ENCODE measurements around the gene SLC16A8.

SLC16A8 gene, protein sequence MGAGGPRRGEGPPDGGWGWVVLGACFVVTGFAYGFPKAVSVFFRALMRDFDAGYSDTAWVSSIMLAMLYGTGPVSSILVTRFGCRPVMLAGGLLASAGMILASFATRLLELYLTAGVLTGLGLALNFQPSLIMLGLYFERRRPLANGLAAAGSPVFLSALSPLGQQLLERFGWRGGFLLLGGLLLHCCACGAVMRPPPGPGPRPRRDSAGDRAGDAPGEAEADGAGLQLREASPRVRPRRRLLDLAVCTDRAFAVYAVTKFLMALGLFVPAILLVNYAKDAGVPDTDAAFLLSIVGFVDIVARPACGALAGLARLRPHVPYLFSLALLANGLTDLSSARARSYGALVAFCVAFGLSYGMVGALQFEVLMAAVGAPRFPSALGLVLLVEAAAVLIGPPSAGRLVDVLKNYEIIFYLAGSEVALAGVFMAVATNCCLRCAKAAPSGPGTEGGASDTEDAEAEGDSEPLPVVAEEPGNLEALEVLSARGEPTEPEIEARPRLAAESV

DNA sequence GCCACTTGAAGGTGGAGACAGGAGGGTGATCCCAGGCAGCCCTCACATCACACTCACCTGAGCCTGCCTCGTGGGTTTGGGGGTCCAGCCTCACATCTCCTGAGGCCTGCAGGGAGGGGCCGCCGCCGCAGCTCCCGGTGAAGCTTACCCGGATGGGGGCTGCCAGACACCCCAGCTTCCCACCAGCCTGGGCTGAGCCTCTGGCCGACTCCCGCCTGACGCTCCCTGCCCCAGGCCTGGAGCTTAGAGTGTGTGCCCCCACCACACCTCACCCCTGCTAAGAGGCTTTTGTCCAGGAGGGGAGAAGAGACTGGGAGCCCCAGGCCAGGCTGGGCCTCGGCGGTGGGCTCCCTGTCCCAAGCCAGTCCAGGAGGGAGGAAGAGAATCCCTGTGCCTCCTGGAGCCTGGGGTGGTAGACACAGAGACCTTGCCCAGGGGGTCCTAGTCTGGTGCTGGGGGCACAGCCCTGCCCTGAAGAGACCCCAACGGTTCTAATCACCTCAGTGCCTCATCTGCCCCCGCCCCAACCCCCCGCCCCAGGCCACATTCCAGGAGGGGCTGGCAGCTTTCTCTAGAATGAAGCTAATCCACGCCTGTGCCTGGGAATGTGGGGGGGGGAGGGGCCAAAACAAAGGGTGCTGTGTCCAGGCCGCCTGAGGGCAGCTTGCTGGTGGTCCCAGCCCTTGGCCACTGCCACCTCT, at the start of gene SLC16A8:
Gene SLC16A8, minus strand, starts transcription at position 254 of the 701 bp plus-strand sequence. CDS start 1,311 bp downstream, outside the sequence.
- Histone ChIP-seq H3K9ac (ENCODE audit: low read depth, low read length) (no peak within 1 kb of the TSS), H3K4me1 (ENCODE audit: control insufficient read depth, insufficient read depth, low read length) (peaks cover 3% of the 10 kb centered on the region), H3K27me3 (ENCODE audit: control insufficient read depth, insufficient read depth, low read length) (peaks cover 13% of the 10 kb centered on the region), H3K9me3 (ENCODE audit: control insufficient read depth, insufficient read depth, low read length) (no peaks in the 10 kb centered on the region), H3K4me3 (ENCODE audit: low read depth, low read length) (no peak within 1 kb of the TSS), H3K36me3 (ENCODE audit: control insufficient read depth, insufficient read depth, low read length) (peaks cover 7% of the 10 kb centered on the region)

- Histone ChIP-seq H3K4me1 (ENCODE audit: control insufficient read depth, insufficient read depth, low read length) (no peaks in the 10 kb centered on the region), H3K4me3 (ENCODE audit: low read depth, low read length) (no peak overlapping the region), H3K36me3 (ENCODE audit: control insufficient read depth, insufficient read depth, low read length) (peaks cover 12% of the 10 kb centered on the region), H3K27me3 (ENCODE audit: control insufficient read depth, insufficient read depth, low read length) (no peaks in the 10 kb centered on the region), H3K9me3 (ENCODE audit: control insufficient read depth, insufficient read depth, low read length) (no peaks in the 10 kb centered on the region), H3K9ac (ENCODE audit: low read depth, low read length) (no peak overlapping the region)
Observed at GRCh38 chr22:38133331-38133730, 49.3 kb upstream of the SLC16A8 start.

- Histone ChIP-seq H3K27me3 (ENCODE audit: control insufficient read depth, insufficient read depth, low read length) (no peaks in the 10 kb centered on the region), H3K4me3 (ENCODE audit: low read depth, low read length) (no peak overlapping the region), H3K9me3 (ENCODE audit: control insufficient read depth, insufficient read depth, low read length) (no peaks in the 10 kb centered on the region), H3K9ac (ENCODE audit: low read depth, low read length) (no peak overlapping the region), H3K36me3 (ENCODE audit: control insufficient read depth, insufficient read depth, low read length) (peaks cover 12% of the 10 kb centered on the region), H3K4me1 (ENCODE audit: control insufficient read depth, insufficient read depth, low read length) (no peaks in the 10 kb centered on the region)
Observed at GRCh38 chr22:38132794-38133193, 48.8 kb upstream of the SLC16A8 start.

- Histone ChIP-seq H3K4me1 (ENCODE audit: control insufficient read depth, insufficient read depth, low read length) (no peaks in the 10 kb centered on the region), H3K27me3 (ENCODE audit: control insufficient read depth, insufficient read depth, low read length) (no peaks in the 10 kb centered on the region), H3K9ac (ENCODE audit: low read depth, low read length) (no peak overlapping the region)
Observed at GRCh38 chr22:38132136-38132535, 48.2 kb upstream of the SLC16A8 start.

DNA sequence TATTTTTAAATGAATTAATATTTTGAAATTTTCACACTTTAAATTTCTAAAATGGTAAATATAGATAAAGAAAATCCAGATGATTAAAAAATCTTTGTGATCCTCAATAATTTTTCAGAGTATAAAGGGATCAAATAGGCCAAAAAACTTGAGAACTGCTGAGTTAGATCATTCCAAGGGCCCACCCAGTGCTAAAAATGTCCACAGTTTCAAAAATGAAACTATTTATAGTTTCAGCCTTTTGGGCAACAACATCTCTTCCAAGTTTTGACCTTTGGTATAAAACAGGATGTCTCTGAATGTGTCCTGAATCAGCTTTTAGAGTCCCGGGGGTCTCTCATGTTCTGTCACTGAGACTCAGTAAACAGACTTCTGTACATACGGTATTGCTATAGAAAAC, 47.4 kb upstream of the SLC16A8 start:
- H3K9ac ChIP-seq (ENCODE audit: low read depth, low read length), result no peak overlapping the region
- no peak overlapping the region for H3K4me3 ChIP-seq (ENCODE audit: low read depth, low read length)
- H3K9me3 ChIP-seq (ENCODE audit: control insufficient read depth, insufficient read depth, low read length), result no peaks in the 10 kb centered on the region
- peaks cover 12% of the 10 kb centered on the region for H3K36me3 ChIP-seq (ENCODE audit: control insufficient read depth, insufficient read depth, low read length)
- no peaks in the 10 kb centered on the region for H3K4me1 ChIP-seq (ENCODE audit: control insufficient read depth, insufficient read depth, low read length)
- H3K27me3 ChIP-seq (ENCODE audit: control insufficient read depth, insufficient read depth, low read length), result no peaks in the 10 kb centered on the region

More at GRCh38 chr22:38132136-38132535, 48.2 kb upstream of the SLC16A8 start:
- Histone ChIP-seq H3K36me3 (ENCODE audit: control insufficient read depth, insufficient read depth, low read length) (peaks cover 12% of the 10 kb centered on the region), H3K4me3 (ENCODE audit: low read depth, low read length) (no peak overlapping the region), H3K9me3 (ENCODE audit: control insufficient read depth, insufficient read depth, low read length) (no peaks in the 10 kb centered on the region)

GRCh38 chr22:38129856-38130255, 45.9 kb upstream of the SLC16A8 start:
- Histone ChIP-seq H3K9ac (ENCODE audit: low read depth, low read length) (no peak overlapping the region), H3K36me3 (ENCODE audit: control insufficient read depth, insufficient read depth, low read length) (peaks cover 15% of the 10 kb centered on the region), H3K4me3 (ENCODE audit: low read depth, low read length) (no peak overlapping the region), H3K9me3 (ENCODE audit: control insufficient read depth, insufficient read depth, low read length) (no peaks in the 10 kb centered on the region), H3K4me1 (ENCODE audit: control insufficient read depth, insufficient read depth, low read length) (no peaks in the 10 kb centered on the region), H3K27me3 (ENCODE audit: control insufficient read depth, insufficient read depth, low read length) (no peaks in the 10 kb centered on the region)

GRCh38 chr22:38129021-38129420, 45.0 kb upstream of the SLC16A8 start:
- H3K27me3 ChIP-seq (ENCODE audit: control insufficient read depth, insufficient read depth, low read length), result no peaks in the 10 kb centered on the region
- H3K4me1 ChIP-seq (ENCODE audit: control insufficient read depth, insufficient read depth, low read length), result no peaks in the 10 kb centered on the region
- H3K9ac ChIP-seq (ENCODE audit: low read depth, low read length), result no peak overlapping the region
- H3K36me3 ChIP-seq (ENCODE audit: control insufficient read depth, insufficient read depth, low read length), result peaks cover 15% of the 10 kb centered on the region
- no peaks in the 10 kb centered on the region for H3K9me3 ChIP-seq (ENCODE audit: control insufficient read depth, insufficient read depth, low read length)
- H3K4me3 ChIP-seq (ENCODE audit: low read depth, low read length), result no peak overlapping the region

DNA sequence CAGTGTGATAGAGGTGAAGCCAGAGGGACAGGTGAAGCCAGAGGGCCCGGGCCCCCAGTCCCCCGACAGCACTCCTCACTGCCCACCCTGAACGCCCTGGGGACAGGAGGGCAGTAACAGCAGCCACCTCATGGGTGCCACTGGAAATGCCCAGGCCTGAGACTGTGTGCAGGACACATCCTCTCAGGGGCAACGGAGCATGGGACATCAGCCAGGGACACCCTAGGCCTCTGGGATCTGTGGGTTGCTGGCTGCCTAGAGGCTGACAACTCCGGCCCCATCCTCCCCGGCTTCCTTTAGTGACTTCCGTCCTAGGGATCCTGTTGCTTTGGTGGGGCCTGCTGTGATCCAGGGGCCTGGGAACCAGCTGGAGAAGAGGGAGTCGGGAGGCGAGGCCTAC, 43.9 kb upstream of the SLC16A8 start:
- H3K27me3 ChIP-seq (ENCODE audit: control insufficient read depth, insufficient read depth, low read length), result no peaks in the 10 kb centered on the region
- peaks cover 15% of the 10 kb centered on the region for H3K36me3 ChIP-seq (ENCODE audit: control insufficient read depth, insufficient read depth, low read length)
- H3K4me3 ChIP-seq (ENCODE audit: low read depth, low read length), result no peak overlapping the region
- no peaks in the 10 kb centered on the region for H3K9me3 ChIP-seq (ENCODE audit: control insufficient read depth, insufficient read depth, low read length)
- no peak overlapping the region for H3K9ac ChIP-seq (ENCODE audit: low read depth, low read length)
- H3K4me1 ChIP-seq (ENCODE audit: control insufficient read depth, insufficient read depth, low read length), result no peaks in the 10 kb centered on the region

DNA sequence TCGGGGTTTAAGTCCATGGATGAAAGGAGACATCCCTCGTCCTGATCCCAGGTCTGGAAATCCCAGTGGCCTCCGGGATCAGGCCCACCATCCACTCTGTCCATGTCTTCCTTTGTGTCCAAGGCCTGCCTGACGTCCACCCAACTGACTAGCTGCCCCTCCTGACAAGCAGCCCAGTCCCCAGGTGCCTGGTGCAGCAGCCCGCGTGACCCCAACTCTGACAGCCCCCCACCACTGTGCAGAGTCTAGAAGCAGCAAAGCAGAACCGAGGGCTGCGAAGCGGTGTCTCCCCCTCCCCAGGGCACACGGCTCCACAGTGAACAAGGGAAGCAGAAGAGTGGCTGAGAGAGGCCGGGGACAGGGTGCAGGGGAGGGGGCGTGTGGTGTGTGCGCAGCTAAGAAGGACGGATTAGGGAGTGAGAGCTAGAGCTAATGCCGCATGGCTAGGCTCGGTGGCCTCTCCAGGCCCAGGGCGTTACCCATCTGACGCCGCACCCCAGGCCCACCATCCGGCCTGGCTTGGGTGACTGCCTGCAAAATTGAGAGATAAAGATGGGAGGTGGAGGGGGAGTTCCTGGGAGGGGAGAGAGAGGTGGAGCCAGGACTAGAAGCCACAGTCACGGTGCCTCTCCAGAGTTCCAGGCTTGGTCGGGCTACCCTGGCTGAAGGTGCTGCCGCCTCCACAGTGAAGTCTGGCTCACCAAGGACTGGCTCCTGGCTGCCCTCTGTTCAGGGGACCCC, 43.1 kb upstream of the SLC16A8 start:
- Histone ChIP-seq H3K9me3 (ENCODE audit: control insufficient read depth, insufficient read depth, low read length) (no peaks in the 10 kb centered on the region), H3K36me3 (ENCODE audit: control insufficient read depth, insufficient read depth, low read length) (peaks cover 12% of the 10 kb centered on the region), H3K4me3 (ENCODE audit: low read depth, low read length) (no peak overlapping the region), H3K9ac (ENCODE audit: low read depth, low read length) (no peak overlapping the region), H3K27me3 (ENCODE audit: control insufficient read depth, insufficient read depth, low read length) (no peaks in the 10 kb centered on the region), H3K4me1 (ENCODE audit: control insufficient read depth, insufficient read depth, low read length) (no peaks in the 10 kb centered on the region)

DNA sequence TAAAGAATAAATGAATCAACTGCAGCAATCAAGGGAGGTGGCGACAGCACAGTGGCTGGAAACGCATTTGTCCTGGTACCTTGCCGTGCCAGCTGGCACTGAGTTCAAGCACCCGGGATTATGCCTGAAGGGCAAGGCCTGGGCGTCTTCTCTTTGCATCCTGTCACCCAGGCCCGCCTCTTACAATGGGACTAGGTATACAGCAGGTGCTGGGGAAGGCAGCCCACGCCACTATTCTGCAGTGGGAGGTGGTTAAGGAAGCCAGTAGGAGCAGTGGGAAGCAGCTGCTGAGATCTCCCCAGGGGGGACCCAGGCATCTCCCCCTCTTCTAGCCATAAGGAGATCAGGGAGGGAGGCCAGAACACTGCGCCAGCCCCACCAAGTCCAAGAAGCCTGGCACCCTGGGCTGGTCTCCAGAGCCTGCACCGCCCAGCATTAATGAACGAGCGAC, 41.8 kb upstream of the SLC16A8 start:
- no peak overlapping the region for H3K9ac ChIP-seq (ENCODE audit: low read depth, low read length)
- H3K9me3 ChIP-seq (ENCODE audit: control insufficient read depth, insufficient read depth, low read length), result no peaks in the 10 kb centered on the region
- H3K4me3 ChIP-seq (ENCODE audit: low read depth, low read length), result no peak overlapping the region
- no peaks in the 10 kb centered on the region for H3K27me3 ChIP-seq (ENCODE audit: control insufficient read depth, insufficient read depth, low read length)
- H3K4me1 ChIP-seq (ENCODE audit: control insufficient read depth, insufficient read depth, low read length), result no peaks in the 10 kb centered on the region
- H3K36me3 ChIP-seq (ENCODE audit: control insufficient read depth, insufficient read depth, low read length), result peaks cover 12% of the 10 kb centered on the region

DNA sequence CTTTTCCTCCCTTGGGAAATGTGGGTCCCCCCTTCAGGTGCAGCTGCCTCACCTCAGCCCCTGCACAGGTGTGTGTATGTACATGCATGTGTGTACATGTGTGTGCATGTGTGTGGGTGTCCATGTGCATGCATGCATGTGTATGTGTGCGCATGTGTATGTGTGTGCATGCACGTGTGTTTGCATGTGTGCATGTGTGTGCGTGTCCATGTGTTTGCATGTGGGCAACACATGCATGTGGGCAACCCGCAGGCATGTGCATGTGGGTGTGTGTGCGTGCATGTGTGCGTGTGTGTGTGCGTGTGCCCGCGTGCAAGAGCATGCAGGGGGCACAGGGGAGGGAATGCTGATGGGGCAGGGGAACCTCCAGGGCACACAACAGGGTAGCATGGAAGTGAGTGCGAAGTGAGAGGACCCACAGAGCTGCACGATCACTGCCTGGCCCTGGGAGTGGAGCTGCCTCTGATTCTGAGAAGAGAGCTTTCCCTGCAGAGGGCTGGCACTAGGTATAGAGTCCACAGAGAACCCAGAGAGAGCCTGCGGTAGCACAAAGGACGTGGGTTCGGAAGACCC, 41.1 kb upstream of the SLC16A8 start:
- no peaks in the 10 kb centered on the region for H3K9me3 ChIP-seq (ENCODE audit: control insufficient read depth, insufficient read depth, low read length)
- no peak overlapping the region for H3K4me3 ChIP-seq (ENCODE audit: low read depth, low read length)
- H3K4me1 ChIP-seq (ENCODE audit: control insufficient read depth, insufficient read depth, low read length), result no peaks in the 10 kb centered on the region
- peaks cover 12% of the 10 kb centered on the region for H3K36me3 ChIP-seq (ENCODE audit: control insufficient read depth, insufficient read depth, low read length)
- no peak overlapping the region for H3K9ac ChIP-seq (ENCODE audit: low read depth, low read length)
- H3K27me3 ChIP-seq (ENCODE audit: control insufficient read depth, insufficient read depth, low read length), result no peaks in the 10 kb centered on the region

Measured in iPS-15b (cell line).